HG03097 (cell line): Measurements from ENCODE around the gene TMEM117.
"Not testable (repeated sequence)": the region's sequence is repeated elsewhere in the genome, so short reads cannot be mapped to it uniquely, and the experiment has no call there.

Experiments used
- ATAC-seq: cut with Tn5 transposase; IDR thresholded peaks from one replicate; pipeline ENCODE4 v1.9.1; 2021; ENCODE audit not compliant: unreplicated experiment, low FRiP score

Gene TMEM117

DNA sequence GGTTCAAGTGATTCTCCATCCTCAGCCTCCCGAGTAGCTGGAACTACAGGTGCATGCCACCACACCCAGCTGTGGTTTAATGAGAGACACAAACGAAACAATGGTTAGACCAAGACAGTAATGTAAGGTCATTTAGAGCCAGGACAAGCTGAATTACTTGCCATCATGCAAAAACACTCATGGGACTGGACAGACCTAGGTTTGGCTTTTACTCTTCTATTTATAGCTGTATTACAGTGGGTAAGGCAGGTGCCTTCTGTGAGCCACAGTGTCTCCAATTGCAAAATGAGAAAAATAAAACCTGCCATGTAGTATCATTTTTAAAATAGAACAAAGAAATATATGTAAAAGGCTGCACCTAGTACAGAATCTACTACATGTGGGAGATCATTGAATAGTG, 527.1 kb downstream of the TMEM117 start:
- no peak for ATAC-seq

DNA sequence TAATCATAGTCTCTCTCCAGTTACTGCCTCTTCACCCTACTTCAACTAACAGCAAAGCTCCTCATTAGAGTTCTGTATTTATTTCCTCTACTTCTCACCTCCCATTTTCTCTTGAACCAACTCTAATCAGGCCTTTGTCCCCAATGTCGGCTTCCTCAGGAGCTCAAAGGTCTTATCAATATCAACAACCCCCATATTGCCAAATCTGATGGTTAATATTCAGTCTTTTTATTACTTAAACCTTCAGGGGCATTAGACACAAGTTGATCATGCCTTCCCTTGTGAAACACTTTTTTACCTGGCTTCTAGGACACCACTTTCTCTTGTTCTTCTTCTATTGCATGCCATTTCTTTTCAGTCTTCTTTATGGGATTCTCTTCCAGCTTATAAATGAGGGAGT, 531.3 kb downstream of the TMEM117 start:
- no peak for ATAC-seq

DNA sequence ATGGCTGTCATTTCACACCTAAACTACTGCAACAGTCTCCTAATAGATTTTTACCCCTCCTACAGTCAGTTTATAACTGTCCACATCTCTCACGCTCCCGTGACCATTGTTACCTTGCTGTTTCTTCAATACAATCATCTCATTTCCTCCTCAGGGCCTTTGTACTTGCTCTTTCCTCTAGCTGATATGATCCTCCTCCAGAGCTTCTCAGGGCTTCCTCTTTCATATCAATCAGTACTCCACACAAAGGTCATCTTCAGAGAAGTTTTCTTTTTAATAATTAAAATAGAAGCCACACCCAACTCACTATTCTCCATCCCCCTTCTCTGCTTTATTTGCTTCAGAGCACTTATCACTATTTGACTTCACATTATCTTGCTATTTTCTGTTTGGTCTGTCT, 532.0 kb downstream of the TMEM117 start:
- no peak for ATAC-seq

DNA sequence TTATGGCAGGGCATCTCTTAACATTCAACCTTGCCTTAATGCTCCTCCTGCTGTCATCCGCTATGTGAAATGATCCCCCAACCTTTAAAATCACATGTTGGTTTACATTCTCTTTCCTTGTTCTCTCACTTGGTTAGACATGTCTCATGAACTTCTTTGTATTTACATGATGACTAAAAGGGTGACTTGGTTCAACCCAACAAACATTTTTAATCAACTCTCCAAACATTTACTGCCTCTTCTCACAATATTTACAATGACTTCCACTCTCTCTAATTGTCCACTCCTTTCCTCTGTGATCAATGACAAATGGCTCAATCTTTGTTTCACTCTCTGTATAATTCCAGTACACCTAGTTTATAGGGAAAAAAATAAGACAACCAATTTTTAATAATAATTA, 534.1 kb downstream of the TMEM117 start:
- ATAC-seq = no peak

DNA sequence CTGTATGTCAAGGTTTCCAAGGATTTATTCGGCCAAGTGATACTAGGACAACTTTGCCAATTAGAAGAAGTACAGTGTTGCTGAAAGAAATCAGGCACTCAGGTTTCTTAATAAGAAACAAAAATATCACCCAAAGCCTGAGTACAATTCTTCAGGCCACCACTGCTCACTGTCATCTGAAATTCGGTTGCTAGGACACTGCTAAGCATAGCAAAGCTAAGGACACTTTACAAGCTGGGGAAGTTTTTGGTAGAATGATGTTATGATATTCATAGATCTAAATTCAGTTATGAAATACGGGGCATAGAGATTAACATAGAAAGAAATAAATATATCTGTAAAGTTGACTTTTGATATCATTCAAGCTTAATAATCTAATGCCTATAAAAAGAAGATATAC, 535.1 kb downstream of the TMEM117 start:
- no peak for ATAC-seq

DNA sequence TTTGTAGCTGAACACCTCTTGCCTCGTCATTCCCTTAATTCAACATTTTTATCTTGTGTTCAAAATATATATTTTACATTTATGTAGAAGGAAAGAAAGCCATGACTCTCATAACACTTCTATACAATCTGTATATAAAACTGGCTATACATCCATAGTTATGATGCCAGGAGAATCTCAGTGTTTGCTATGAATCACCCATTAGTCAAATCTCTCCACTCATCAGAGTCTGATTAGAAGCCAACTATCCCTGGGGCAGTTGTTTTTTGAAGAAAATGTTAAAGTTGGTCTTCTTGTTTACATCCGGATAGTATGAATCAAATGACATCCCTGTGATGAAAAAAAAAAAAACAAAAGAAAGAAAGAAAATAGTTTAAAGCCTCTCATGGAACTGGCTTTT, 536.4 kb downstream of the TMEM117 start:
- ATAC-seq = no peak

DNA sequence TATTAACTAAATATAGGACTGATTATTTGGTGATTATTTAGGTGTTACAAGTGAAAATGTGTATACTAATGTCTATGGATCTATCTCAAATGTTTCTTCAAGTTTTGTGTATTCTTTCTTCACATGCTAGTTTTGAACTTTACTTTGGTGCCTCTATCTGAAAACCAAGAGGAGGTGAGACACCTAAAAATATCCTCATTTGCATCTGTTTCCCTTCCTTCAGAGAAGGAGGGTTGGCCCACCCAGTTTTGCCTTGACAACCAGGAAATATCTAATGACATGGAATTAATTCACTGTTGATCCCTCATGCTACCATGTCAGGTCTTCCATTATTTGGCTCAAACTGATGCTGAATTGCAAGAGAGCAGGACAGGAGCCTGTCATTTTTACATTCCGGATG, 539.8 kb downstream of the TMEM117 start:
- no peak for ATAC-seq

DNA sequence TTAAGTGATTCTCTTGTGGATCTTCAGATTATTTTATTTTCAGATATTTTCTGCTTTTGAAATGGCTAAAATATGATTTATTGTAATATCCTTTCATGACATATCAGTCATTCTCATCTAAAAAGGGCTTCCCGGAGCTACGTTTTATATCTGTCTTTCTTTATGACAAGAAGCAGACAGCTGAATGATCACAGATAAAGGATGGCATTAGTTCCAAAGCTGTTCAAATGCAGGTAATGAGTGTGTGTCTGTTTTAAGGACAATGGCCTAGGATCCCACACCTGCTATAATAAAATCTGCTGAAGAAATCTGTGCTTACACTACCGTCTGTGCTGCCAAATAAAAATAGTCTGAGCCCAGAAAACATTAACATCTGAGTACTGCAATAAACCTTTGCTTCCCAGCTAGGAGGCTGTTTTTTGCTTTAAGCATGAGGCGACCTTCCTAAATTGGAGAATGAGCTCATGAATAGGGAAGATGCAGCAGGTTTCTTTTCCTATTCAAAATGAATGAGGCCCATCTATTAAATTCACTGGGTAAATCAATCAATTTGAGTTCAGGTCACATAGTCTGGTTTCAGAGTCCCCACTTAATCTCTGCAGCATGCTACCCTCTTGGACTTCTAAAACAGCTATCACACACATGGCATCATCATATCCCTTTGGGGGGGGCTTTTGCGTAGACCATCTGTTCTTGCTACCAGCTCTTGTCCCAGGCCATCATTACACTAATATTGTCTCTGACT, 541.7 kb downstream of the TMEM117 start:
- no peak for ATAC-seq

DNA sequence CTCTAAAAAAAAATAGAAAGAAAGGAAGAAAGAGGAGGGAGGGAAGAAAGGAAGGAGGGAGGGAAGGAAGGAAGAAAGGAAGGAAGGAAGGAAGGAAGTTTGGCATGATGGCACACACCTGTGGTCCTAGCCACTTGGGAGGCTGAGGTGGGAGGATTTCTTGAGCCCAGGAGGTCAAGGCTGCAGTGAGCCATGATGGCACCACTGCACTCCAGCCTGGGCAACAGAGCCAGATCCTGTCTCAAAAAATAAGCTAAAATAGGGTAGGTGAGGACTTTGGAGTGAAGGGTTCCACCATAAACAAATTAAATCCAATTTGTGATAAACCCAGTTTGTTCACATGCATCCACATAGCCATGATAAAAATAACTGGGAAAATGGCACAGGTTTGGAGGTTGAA, 543.2 kb downstream of the TMEM117 start:
- not testable (repeated sequence) for ATAC-seq

DNA sequence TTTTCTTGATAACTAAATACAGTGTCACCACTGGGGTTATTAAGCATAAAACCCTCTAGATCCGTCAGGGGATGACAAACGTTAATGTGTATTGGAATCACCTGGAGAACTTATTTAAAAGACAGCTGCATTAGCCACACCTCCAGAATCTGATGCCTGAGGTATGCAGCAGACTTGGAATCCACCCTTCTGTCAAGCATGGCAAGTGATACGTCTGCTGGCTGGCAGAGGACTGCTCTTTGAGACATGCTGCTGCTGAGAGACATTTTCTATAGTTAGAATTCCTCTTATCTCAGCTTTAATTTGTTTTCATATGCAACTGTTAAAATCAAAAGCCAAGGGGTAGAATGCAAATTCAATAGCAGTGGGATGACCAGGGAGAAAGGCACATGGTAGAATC, 544.0 kb downstream of the TMEM117 start:
- ATAC-seq = no peak

DNA sequence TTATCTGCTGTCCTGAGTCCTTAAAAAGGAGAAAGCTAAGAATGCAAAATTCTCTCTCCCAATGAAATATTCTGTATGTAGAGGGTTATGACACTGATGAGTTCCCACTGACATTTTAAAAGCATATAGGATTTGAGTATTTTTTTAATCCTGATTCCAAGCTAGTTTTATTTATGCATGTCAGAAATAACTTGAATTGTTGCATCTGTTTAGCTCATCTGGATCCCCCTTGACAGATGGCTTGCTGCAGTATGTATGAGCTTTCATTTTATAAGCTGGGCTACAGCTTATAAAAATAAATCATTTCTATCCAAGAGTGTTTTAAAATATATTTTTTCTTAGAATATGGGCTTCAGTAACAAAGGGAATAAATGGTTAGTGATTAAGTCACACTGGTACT, 545.0 kb downstream of the TMEM117 start:
- no peak for ATAC-seq

DNA sequence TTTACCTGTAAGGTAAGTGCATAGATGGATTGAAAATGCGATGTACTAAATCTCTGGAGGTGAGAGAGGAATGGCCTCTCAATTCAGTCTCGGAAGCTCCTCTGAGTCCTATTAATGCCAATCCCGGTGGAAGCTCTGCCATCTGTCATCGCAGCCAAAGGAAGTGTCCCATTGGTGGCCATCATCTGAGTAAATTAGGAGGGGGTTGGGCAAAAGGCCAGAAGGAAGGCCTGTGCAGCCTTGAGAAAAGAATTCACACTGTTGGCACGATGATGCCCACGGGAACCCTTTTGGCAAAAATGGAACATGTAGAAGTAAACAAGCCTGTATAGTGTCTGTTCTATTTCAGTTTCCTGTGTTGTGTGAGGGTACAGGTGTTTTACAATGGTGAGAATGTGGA, 545.5 kb downstream of the TMEM117 start:
- no peak for ATAC-seq

DNA sequence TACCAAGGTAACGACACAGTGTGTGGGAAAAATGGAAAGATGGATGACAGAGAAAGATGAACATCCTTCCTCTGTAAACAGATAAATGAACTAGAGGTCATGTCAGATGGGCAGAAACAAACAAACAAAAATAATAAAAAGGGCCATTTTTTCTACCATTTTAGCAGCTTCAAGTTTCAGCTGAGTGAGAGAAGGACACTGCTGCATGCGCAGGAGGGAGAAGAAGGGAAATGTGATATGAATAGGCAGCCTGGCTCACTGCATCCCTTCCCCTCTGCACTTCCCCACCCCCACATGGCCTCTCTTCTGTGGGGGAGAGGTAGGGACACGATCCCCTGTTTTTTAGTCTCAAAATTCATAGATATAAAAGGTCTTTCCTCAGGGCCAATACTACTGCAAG, 548.3 kb downstream of the TMEM117 start:
- no peak for ATAC-seq

DNA sequence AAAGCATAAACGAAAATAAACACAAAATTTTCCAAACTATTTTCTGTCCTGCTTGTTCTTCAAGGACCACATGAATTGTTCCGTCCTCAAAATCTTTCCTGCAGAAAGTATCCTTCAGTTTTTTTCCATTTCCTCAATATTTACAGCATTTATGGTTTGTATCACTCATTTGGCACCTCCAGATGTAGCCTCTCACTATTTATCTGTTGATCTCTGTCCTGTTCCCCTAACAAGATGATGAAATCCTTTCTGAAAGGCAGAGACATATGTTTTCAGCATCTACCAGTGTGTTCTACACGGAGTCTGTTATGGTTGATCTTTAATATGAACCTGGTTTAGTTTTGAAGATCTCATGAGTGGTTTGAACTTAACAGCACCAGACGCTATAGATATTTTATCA, 550.1 kb downstream of the TMEM117 start:
- no peak for ATAC-seq

DNA sequence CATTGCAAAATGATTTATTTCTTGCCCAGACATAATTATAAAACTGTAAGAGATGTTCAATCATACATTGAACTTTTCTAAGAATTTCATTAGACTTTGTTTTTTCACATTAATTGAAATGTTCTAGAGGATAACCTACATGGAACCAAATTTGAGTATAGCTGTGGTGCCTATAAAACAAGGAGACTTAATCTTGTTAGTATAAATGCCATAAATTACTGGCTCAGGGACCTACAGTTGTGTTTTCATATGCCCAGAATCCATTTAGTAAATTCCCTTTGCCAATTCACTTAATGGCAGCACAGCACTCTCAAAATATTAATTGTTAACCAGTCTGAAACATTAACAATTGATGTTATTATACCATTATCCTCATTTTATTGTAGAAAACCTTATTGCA, 551.7 kb downstream of the TMEM117 start:
- no peak for ATAC-seq

DNA sequence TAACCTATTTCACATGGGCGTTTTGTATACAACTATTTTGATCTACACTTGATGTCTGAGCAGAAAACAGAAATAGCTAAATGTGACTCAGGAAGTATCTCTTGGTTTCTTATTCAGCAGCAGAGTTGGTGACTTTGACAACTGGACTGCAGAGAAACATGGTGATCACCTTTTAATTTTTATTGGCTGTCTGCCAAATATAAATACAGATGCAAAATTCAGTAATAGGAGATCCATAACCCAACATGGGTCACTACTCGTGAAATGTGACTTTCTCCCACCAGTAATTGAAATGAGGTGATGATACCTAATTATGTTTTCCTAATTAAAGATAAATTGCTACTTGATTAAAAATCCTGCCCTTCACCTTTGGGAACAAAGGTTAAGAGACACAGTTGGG, 553.2 kb downstream of the TMEM117 start:
- ATAC-seq = no peak

DNA sequence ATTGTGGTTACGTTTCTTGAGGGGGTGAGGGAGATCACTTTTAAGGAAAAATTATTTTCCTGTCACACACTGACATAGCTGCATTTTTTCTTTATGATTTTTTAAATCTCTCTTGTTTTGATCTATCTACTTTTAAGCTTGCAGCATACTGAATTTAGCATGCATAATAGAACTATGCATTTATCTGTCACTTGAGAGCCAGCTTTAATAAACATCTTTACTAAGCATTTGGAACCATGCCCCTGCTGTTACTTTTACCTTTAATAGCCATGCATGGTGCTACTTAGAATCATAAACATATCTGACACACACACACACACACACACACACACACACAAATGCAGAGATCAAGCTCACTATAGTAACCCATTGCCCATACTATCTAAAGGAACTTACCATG, 554.0 kb downstream of the TMEM117 start:
- ATAC-seq = no peak

DNA sequence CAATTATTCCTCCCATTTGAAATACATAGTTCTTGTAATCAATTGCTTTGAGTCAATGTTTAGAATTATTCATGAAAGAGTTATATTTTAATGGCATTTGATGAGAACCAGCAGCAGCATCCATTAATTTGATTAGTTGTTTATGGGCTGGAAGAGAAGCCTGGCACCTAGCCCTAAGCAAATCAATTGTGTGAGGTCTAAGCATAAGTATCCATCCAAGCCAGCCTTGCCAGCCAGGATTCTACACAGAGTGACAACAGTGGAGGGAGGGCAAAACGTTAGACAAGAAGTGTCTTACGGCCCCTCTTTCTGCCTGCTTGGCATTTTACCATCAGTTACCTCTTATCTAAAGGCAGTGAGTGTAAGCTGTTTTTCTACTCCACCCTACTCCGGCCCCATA, 561.8 kb downstream of the TMEM117 start:
- no peak for ATAC-seq

DNA sequence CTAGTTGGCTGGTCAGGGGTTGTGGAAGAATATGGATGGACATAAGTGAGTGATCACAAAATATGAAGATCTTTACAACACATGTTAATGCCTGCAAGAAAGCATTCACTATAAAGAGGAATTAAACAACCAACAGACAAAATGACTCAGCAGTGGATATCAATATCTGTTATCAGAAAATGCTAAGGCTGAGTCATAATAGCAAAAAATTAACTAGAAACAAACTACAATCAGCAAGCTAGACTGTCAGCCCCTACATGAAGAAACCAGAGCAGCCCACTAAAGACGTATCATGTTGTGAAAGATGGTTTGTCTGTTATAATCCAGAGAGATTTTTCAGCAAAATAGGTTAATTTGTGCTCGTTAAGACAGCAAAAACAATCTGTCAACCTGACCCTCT, 567.3 kb downstream of the TMEM117 start:
- ATAC-seq = no peak

DNA sequence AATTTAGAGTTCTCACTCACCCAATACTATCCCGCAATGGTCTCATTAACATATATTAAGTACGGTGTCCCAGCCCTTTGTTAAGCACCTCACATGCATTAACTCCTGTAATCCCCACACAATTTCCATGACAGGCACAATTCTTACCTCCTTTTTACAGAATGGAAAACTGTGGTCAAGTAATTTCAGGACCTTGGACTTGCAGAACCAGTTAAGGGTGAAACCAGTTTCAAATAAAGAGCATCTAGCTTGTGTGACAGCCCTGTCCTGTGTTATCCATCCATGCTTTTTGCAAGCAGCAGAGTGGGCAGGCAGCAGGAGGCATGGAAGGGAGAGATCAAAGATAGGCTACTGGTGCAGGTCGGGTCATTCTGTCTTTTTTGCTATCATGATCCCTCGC, 569.4 kb downstream of the TMEM117 start:
- ATAC-seq = no peak

DNA sequence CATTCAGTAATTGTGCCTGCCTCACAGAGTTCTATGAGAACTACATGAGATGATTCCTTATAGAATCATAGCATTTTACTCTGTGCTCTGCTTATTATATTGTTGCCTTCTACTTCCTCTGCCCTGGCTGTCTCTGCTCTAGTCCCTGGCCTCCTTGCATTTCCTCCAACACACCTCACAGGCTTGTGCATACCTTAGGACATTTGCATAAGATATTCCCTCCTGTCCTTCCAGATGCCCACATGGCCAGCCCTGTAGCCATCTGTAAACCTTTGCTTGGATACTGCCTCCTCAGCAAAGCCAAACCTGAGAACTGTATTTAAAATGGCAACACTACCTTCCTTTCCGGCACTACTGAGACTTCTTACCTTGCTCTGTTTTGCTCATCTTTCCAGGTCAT, 586.7 kb downstream of the TMEM117 start:
- no peak for ATAC-seq

DNA sequence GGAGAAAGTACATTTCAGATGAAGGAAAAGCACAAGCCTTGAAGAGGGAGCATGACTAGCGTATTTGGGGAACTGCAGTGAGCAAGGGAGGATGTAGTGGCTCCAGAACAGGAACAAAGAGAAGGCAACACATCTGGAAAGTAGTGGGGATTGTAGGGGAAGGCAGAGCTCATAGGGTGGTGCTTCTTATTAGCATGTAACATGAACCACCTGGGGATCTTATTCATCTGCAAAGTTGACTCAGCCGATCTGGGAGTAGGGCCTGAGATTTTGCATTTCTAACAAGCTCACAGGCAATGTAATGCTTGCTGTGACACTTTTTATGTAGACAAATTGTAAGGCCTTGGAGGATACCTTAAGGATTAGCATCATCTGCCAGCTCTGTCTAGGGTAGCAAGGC, 592.9 kb downstream of the TMEM117 start:
- no peak for ATAC-seq
